GM12872 (cell line): ENCODE data around the gene MEGF10.

Experiments used
- TF ChIP-seq, protein P1 (sequence below): IDR thresholded peaks from 3 replicates; pipeline ENCODE4 v1.5.1; 2011; ENCODE audit warnings: low read depth, mild to moderate bottlenecking, low read length, moderate library complexity; ENCODE audit not compliant: insufficient read depth

Gene MEGF10

GRCh38 chr5:127492854-127493738 lies 202.5 kb downstream of the MEGF10 start:
- TF ChIP-seq, protein P1, sequence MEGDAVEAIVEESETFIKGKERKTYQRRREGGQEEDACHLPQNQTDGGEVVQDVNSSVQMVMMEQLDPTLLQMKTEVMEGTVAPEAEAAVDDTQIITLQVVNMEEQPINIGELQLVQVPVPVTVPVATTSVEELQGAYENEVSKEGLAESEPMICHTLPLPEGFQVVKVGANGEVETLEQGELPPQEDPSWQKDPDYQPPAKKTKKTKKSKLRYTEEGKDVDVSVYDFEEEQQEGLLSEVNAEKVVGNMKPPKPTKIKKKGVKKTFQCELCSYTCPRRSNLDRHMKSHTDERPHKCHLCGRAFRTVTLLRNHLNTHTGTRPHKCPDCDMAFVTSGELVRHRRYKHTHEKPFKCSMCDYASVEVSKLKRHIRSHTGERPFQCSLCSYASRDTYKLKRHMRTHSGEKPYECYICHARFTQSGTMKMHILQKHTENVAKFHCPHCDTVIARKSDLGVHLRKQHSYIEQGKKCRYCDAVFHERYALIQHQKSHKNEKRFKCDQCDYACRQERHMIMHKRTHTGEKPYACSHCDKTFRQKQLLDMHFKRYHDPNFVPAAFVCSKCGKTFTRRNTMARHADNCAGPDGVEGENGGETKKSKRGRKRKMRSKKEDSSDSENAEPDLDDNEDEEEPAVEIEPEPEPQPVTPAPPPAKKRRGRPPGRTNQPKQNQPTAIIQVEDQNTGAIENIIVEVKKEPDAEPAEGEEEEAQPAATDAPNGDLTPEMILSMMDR: peak; percentile 67

- TF ChIP-seq, protein P1: no peak
Measured at GRCh38 chr5:127498548-127498947, 208.0 kb downstream of the MEGF10 start.

GRCh38 chr5:127505905-127506304 lies 215.3 kb downstream of the MEGF10 start:
- TF ChIP-seq, protein P1: no peak

DNA sequence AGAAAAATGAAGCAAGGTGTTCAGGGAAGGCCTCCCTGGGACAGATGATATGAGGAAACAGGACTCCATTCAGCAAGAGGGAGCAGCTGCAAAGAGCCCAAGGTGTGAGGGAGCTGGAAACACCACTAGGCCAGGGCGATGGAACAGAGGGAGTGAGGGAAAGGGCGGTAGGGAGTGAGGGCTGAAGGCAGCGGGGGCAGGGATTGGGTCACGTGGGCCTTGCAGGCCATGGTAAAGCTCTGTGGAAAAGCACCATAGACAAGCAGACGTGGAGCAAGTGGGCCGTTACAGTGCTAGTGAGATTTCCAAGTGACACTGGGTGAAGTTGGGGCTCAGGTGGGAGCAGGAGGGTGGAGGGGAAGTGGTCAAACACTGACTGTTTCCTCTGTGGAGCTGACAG lies 216.0 kb downstream of the MEGF10 start:
- TF ChIP-seq, protein P1: no peak

- TF ChIP-seq, protein P1: no peak
Measured at GRCh38 chr5:127508644-127509373, 218.2 kb downstream of the MEGF10 start.
